DLD1 (cell line): ENCODE data around the gene ADK.

Experiments used
- in situ Hi-C: cut with HindIII; loops from 2 replicates; pipeline ENCODE4 v1.10.0; 2017; ENCODE audit warnings: low sequenced_read_pairs

Gene ADK

DNA sequence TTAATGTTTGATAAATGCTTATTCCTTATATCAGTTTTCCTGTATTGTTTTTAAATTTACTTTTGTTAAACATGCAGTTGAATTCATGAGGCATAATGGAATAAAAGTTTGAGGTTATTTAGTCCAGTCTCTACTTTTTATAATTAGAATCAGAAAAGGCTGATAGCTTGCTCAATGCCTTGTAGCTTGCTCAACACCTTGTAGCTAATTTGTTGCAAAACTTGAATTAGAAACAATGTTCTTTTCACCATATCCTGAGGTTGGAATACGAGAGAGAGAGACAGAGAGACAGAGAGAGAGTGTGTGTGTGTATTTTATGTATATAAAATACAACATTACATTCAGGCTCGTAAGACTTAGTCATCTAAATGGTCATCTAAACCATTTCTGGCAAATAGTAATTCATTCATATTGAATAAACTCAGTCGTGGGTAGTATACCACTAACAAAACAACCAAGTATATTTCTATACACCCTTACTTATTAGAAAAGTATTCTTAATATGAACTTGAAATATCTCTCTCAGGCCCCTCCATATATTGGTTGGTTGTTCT, 243.5 kb downstream of the ADK start:
- in situ Hi-C loops, result no loop called here

DNA sequence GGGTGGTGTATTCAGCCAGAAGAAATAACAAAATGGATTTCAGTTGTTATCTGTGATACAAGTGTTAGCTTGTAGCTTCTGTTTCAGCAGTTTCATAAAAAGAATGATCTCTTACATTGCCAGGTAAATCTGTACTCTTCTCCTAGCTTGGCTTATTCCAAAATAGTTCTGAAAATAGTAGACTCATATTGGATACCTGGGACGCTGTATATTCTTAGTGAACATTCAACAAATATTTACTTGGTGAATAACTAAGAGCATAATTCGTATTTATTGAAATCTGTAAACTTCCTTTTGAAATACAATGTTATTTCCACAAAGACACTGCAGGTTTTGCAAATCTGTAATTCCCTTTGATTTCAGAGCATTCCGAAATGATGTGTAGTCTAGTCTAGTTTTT, 249.2 kb downstream of the ADK start:
- in situ Hi-C loops, result no loop called here

DNA sequence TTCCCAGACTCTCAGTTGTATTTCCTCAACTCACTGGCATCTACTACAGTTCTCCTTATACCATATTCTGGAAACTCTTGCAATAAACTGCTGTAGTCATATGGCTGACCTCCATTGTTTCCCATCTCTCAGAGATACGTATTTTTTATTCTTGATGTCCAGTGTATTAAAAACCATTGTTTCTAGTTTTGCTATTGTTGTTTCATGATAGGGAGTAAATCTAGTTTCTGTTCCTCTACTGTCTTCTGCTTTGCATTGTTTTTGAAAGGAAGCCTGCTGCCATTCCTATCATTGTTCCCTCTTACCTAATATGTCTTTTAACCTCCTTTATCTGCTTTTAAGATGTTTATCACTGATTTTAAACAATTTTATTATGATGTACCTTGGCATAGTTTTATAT, 255.0 kb downstream of the ADK start:
- in situ Hi-C loops, result no loop called here

DNA sequence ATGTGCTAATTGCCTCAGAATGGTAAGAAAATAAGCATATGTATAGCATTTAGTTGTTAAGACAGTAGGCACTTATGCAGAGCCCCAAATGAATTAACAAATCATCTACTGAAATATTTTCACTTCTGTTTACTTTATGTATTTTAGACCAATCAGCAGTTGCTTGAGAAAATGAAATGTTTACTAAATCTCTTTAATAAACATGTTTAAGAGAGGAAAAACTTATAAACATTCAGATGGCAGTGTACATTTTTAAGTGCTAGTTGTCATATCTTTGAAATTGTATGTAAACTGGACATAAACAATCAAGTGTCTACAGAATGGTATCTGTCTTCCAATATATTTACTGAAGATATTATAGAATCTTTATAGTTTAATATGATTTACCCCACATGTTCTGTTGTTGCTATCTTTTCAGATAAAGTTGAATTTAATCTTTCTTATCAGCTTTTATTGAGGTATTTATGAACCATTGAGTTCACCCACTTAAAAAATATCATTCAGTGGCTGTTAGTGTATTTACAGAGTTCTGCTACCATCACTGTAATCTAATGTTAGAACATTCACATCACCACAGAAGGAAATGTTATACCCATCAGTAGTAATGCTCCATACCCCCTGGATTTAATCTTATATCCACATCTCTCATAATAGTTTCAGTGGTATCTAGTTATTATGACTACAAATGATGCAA, 264.3 kb downstream of the ADK start:
- in situ Hi-C loops, result no loop called here

GRCh38 chr10:74417397-74417796, 266.4 kb downstream of the ADK start:
- in situ Hi-C loops, result no loop called here

- in situ Hi-C loops, result no loop called here
Measured at GRCh38 chr10:74418285-74418872, 267.4 kb downstream of the ADK start.

DNA sequence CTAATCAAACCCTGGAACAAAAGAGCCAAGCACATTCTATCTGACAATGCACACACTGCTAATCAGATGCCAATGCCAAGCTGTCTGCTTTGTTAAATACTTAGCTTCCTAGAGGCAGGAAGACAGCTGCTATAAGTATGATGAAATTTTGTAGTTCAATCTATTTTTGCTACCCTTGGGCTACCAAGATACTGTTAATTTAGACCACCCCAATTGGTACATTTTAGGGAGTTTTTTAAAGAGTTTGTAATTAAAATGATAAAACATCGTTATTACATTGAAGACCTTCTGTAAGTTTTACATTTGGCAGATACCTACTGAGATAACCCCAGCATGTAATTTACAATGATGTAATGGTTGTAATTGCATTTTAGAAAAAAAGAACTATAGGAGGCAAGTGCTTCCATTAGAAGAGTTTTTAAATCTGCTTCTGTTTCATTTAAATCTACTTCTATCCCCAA, 268.5 kb downstream of the ADK start:
- in situ Hi-C loops, result no loop called here

DNA sequence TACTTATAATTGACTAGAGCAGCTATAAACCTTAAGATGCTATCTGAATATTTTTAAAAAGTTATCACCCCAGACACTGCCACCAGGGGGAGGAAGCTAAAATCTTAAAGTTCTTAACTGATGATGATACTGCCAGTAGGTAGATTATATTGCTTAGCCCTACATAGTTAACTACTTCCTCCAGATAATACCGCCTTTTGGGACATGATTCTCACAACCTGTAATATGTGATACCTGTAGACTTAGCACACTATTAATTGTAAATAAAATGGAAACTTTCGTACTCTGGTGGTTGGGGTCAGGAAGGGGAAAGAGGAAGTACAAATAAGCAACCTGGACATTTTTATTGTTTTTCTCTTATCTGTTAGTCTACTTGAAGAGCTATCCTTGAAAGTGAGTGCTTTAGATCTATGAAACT, 268.9 kb downstream of the ADK start:
- in situ Hi-C loops, result no loop called here

DNA sequence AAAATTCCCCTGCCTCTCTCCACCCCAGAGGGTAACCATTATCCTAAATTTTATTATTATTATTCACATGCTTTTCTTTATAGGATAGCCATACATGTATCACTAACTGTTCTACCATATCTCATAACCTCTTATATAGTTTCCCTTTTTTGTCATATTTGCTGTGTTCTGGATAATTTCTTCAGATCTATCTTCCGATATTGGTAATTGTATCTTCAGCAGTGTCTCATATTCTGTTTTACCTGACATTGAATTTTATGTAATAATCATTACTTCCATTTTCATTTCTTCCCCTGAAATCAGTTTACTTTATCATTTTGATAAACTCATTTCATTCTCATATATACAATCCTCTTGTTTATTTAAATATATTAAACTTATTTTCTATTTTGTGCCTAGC, 273.5 kb downstream of the ADK start:
- in situ Hi-C loops, result no loop called here

DNA sequence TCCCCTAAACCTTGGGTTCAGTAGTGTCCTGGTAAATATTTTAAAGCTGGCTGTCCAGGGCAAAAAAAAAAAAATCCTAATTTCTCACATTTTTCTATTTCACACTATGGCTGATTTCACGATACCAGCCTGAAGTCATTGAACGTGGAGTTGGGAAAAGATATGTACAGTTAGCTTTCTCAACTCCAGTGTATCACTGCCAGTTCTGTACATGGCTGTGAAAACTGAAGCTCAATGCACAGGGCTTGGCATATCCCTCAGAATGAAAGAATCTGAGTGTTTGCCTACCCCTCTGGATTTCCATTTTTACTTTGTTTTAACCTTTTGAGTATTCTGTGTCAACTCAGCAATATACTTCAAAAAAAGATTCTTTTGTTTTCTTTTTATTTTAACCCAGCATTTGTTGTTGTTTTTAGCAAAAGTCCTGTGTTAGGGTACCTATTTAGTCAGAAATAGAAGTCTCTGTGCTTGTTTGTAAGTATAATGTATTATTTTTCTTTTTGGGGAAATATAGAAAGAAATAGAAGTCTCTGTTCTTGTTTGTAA, 274.5 kb downstream of the ADK start:
- in situ Hi-C loops, result no loop called here

DNA sequence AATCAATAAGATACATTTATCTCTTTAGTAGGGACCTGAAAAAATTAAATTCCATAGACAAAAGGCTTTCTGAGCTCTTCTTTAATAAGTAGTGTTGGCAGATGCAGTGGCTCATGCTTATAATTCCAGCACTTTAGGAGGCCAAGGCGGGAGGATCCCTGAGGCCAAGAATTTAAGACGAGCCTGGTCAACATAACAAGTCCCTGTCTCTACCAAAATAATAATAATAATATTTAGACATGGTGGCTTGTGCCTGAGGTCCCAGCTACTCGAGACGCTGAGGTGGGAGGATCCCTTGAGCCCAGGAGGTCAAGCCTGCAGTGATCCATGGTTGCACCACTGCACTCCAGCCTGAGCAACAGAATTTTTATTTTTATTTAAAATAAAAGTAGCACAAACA, 280.8 kb downstream of the ADK start:
- in situ Hi-C loops, result no loop called here

DNA sequence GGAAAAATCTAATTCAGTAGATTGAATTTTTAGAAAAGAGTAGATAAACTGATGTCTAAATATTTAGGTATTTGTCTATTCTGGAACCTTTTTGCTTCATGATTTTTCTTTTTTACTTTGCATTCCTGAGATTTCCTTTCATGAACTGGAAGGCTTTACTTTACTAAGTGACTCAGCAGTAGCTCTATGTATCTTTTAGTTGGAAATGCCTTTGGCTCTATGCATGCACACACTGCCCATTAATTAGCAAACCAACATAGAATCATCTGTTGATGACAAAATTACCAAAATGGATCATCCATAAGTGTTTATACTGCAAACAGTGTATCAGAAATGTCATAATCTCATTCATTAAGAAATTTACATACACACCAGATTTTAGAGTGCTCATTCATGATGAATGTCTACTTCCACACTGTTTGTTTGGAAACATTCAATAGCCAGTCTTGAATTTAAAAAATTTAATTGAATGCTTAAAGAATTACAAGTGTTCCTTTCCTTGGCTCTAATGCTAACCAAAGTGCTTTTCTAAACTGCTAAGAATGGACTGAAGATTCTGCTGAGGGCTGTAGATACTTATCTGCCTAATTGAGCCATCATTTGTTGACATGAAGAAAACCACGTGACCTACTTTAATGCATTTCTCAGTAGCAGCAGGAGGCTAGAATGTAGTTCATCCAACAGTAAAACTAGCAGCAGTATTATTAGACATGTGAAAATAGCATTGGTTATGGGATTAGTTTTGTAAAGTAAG, 282.0 kb downstream of the ADK start:
- in situ Hi-C loops, result no loop called here

DNA sequence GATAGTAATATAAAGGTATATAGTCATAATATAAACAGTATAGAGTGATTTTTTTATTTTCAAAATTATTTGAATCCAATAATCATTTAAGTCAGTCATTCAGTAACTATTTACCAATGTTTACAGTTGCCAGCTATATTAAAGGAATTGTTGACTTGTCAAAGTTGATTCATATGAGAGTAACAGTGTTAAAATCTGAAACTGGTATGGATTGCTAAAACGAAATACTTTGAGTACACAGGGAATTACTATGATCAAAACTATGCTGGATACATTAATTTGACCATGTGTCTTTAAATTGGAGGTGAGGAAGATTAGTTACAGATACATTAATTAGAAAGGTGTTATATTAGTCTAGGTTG, 282.6 kb downstream of the ADK start:
- in situ Hi-C loops, result no loop called here

- in situ Hi-C loops, result no loop called here
Measured at GRCh38 chr10:74433993-74434392, 283.0 kb downstream of the ADK start.

DNA sequence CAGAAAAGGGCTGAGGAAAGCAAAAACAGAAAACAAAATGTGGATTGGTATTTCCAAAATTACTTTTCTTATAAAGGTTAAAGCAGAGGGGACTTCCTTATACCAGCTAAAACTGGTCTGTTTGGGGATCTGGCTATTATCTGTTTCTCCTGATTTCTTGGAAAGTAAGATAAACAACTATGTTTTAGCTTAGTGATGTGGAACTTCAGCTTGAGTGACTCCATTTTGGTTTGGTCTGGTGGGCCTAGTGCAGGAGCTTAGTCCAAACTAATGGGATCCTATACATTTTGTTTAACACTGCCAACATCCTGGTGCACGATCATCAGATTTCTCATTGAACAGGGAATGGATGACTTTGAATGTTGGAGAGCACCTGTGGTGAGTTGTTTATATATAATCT, 283.5 kb downstream of the ADK start:
- in situ Hi-C loops, result no loop called here

DNA sequence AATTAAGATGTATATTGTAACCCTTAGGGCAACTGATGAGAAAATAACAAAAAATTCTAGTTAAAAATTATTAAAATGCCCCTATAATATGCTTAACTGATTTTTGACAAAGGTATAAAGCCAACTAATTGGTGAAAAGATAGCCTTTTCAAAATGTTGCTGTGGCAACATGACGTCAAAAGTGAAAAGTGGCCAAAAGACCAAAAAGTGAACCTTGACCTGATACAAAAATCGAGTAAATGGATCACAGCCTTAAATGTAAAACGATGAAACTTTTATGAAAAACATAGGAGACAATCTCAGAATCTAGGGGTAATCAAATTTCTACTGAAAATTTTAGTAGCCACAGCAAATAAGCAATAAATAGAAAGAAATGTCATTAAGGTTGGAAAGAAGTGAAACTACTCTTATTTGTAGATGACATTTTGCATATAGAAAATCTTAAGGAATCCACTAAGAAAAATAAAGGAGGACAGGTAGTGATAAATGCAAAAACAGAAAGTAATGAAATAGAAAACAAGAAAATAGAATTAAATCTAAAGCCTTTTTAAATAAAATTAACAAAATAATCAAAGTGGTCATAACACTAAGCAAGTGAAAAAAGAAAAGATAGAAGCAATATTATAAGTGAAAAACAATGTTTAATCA, 285.6 kb downstream of the ADK start:
- in situ Hi-C loops, result no loop called here

DNA sequence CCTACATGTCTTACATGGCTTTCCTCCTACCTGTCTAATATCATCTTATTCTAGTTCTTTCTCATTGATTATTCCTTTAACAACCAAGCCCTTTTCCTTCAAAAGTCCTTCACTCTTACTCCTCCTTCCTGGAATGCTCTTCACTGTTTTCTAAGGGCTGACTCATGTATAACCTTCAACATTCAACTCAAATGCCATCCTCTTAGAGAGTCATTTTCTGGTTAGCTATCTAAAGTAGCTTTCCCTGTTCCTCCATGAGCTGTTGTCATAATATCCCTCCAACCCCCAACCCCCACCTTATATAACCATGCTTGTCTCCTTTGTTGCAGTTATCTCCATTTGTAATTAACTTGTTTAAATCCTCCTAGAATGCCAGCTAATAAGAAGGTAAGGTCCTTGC, 286.8 kb downstream of the ADK start:
- in situ Hi-C loops, result no loop called here

DNA sequence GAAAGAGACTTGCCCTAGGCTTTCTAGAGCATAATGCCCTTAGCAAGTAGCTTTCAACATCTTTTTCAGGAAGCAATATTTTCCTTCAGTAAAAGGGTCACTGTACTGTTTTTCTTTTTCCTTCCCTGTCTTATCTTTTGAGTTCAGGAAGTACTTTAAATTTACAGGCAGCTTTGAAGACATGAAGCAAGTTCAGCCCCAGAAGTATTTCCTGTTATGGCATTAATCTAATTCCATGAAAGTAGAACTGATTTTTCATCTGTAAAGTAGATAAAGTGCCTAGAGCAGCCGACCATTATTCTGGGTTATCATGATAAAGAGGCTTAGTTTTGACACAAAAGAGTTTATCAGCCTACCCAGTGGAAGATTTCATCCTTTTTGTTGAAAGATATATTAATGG, 288.2 kb downstream of the ADK start:
- in situ Hi-C loops, result no loop called here

DNA sequence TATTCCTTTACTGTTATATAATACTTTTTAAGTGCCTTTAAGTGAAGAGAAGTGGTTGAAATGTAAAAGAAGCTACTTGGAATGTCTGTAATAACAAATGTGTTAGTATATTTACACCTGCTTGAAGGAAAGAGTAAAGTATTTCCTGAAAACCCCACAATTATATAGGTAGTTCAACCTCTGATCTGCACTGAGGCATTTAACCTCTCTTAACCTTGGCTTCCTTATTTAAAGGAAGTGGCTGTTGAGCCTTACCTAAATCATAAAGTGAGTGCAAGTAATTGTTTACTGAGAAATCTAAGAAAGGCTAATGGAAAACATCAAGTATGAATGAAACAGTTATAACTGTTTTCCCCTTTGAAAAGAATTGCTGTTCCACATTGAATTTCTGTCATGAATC, 294.5 kb downstream of the ADK start:
- in situ Hi-C loops, result no loop called here

GRCh38 chr10:74450602-74451001, 299.6 kb downstream of the ADK start:
- in situ Hi-C loops, result no loop called here

GRCh38 chr10:74451127-74451829, 300.3 kb downstream of the ADK start:
- in situ Hi-C loops, result no loop called here
